ENCODE results near the gene RNF133.

Gene RNF133

DNA sequence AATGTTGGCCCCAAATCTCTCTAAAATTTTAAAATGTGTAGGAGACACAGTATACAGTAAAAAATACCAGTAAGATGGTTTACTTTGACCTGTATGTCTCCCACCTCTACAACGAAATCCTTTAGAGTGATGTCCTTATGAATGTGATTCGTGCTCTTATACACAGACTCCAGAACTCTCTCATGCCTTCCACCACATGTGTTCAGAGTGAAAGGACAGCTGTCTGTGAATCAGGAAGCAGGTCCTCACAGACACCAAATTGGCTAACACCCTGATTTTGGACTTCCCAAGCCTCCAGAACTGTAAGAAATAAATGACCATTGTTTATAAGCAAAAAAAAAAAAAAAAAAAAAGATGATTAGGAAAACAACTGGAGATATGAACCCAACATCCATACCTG lies 35.2 kb downstream of the RNF133 start:
- H3K9me3 ChIP-seq (ENCODE audit: insufficient read depth, low read depth, low read length): no peaks in the 10 kb centered on the region
- no peaks in the 10 kb centered on the region for H3K27me3 ChIP-seq (ENCODE audit: insufficient read depth, low read length)
- DNase-seq: no peak
- no peak overlapping the region for H3K23ac ChIP-seq (ENCODE audit: low read length)
- no peak overlapping the region for H2BK12ac ChIP-seq (ENCODE audit: low read length)
- no peak overlapping the region for H3K4me3 ChIP-seq (ENCODE audit: low read depth, low read length)
- no peak overlapping the region for H4K12ac ChIP-seq (ENCODE audit: low read depth, low read length)
- no peaks in the 10 kb centered on the region for H3K4me1 ChIP-seq (ENCODE audit: control insufficient read depth in 1 of 2, insufficient read depth in 2 of 2, low read length in 2 of 2)
- H2AK5ac ChIP-seq (ENCODE audit: low read length): no peak overlapping the region
- H2BK120ac ChIP-seq (ENCODE audit: insufficient read depth, low read length, poor library complexity): no peak overlapping the region
- H2BK5ac ChIP-seq (ENCODE audit: low read depth, low read length, poor library complexity): no peak overlapping the region
- H3K27ac ChIP-seq (ENCODE audit: low read depth, low read length): no peak overlapping the region
- H3K4me2 ChIP-seq (ENCODE audit: low read length): no peak overlapping the region
- H3K36me3 ChIP-seq (ENCODE audit: control insufficient read depth in 1 of 2, insufficient read depth in 2 of 2, low read length in 2 of 2): no peaks in the 10 kb centered on the region
- H3K14ac ChIP-seq (ENCODE audit: low read length): no peak overlapping the region
- no peak overlapping the region for H4K8ac ChIP-seq (ENCODE audit: low read depth, low read length)
- H3K79me2 ChIP-seq (ENCODE audit: control insufficient read depth, insufficient read depth, low read length, poor library complexity): no peaks in the 10 kb centered on the region
- no CpG with 5 or more reads among the region's 2 CpGs for WGBS (ENCODE audit: extremely low coverage, insufficient coverage, insufficient read length)
- no peak overlapping the region for H3K4ac ChIP-seq (ENCODE audit: low read depth, low read length)
- H4K91ac ChIP-seq (ENCODE audit: low read depth, low read length): no peak overlapping the region
- H3K9ac ChIP-seq (ENCODE audit: low read length): no peak overlapping the region
- H3K79me1 ChIP-seq (ENCODE audit: low read length): no peaks in the 10 kb centered on the region
- no peak overlapping the region for H2AFZ ChIP-seq (ENCODE audit: insufficient read depth, low read length, poor library complexity)
- H3K18ac ChIP-seq (ENCODE audit: low read length): no peak overlapping the region

DNA sequence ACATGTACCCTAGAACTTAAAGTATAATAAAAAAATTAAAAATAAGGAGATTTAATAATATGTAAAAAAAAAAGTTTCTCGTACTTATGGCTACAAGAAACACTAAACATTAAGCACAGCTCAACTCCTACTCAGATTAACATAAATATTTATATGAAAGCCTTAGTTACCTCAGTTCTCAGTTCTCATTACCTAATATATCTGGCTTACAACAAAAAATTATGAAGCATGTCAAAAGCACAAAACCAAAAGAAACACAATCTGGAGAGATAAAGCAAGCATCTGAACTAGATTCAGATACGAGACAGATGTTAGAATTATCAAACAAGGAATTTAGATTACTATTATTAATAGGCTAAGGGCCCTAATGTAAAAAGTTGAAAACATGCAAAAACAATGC lies 40.1 kb downstream of the RNF133 start:
- Histone ChIP-seq H3K18ac (ENCODE audit: low read length) (no peak overlapping the region), H3K9ac (ENCODE audit: low read length) (no peak overlapping the region), H3K79me2 (ENCODE audit: control insufficient read depth, insufficient read depth, low read length, poor library complexity) (no peaks in the 10 kb centered on the region), H3K4ac (ENCODE audit: low read depth, low read length) (no peak overlapping the region), H2AFZ (ENCODE audit: insufficient read depth, low read length, poor library complexity) (no peak overlapping the region), H3K4me1 (ENCODE audit: control insufficient read depth in 1 of 2, insufficient read depth in 2 of 2, low read length in 2 of 2) (no peaks in the 10 kb centered on the region), H3K27me3 (ENCODE audit: insufficient read depth, low read length) (no peaks in the 10 kb centered on the region), H2AK5ac (ENCODE audit: low read length) (no peak overlapping the region), H2BK120ac (ENCODE audit: insufficient read depth, low read length, poor library complexity) (no peak overlapping the region), H4K91ac (ENCODE audit: low read depth, low read length) (no peak overlapping the region), H3K14ac (ENCODE audit: low read length) (no peak overlapping the region), H3K4me2 (ENCODE audit: low read length) (no peak overlapping the region), H3K9me3 (ENCODE audit: insufficient read depth, low read depth, low read length) (no peaks in the 10 kb centered on the region), H4K8ac (ENCODE audit: low read depth, low read length) (no peak overlapping the region), H3K4me3 (ENCODE audit: low read depth, low read length) (no peak overlapping the region), H3K36me3 (ENCODE audit: control insufficient read depth in 1 of 2, insufficient read depth in 2 of 2, low read length in 2 of 2) (no peaks in the 10 kb centered on the region), H3K27ac (ENCODE audit: low read depth, low read length) (no peak overlapping the region), H2BK12ac (ENCODE audit: low read length) (no peak overlapping the region), H2BK5ac (ENCODE audit: low read depth, low read length, poor library complexity) (no peak overlapping the region), H3K23ac (ENCODE audit: low read length) (no peak overlapping the region), H3K79me1 (ENCODE audit: low read length) (no peaks in the 10 kb centered on the region), H4K12ac (ENCODE audit: low read depth, low read length) (no peak overlapping the region)
- no peak for DNase-seq
- no CpG with 5 or more reads among the region's 2 CpGs for WGBS (ENCODE audit: extremely low coverage, insufficient coverage, insufficient read length)

DNA sequence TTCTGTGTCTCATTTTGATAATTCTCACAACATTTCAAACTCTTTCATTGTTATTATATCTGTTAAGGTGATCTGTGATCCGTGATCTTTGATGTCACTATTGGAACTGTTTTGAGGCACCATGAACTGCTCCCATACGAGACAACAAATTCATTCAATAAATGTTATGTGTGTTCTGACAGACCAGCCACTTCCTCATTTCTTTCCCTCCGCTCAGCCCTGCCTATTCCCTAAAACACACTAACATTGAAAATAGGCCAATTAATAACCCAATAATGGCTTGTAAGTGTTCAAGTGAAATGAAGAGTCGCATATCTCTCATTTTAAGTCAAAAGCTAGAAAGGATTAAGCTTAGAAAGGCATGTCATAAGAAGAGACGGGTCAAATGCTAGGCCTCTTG lies 45.2 kb downstream of the RNF133 start:
- no peaks in the 10 kb centered on the region for H3K27me3 ChIP-seq (ENCODE audit: insufficient read depth, low read length)
- H3K4ac ChIP-seq (ENCODE audit: low read depth, low read length): no peak overlapping the region
- no peak for DNase-seq
- H4K8ac ChIP-seq (ENCODE audit: low read depth, low read length): no peak overlapping the region
- no peaks in the 10 kb centered on the region for H3K4me1 ChIP-seq (ENCODE audit: control insufficient read depth in 1 of 2, insufficient read depth in 2 of 2, low read length in 2 of 2)
- H4K12ac ChIP-seq (ENCODE audit: low read depth, low read length): no peak overlapping the region
- H3K18ac ChIP-seq (ENCODE audit: low read length): no peak overlapping the region
- H4K91ac ChIP-seq (ENCODE audit: low read depth, low read length): no peak overlapping the region
- no peaks in the 10 kb centered on the region for H3K79me1 ChIP-seq (ENCODE audit: low read length)
- H3K14ac ChIP-seq (ENCODE audit: low read length): no peak overlapping the region
- H2AFZ ChIP-seq (ENCODE audit: insufficient read depth, low read length, poor library complexity): no peak overlapping the region
- H2AK5ac ChIP-seq (ENCODE audit: low read length): no peak overlapping the region
- no peak overlapping the region for H3K4me2 ChIP-seq (ENCODE audit: low read length)
- no peak overlapping the region for H3K4me3 ChIP-seq (ENCODE audit: low read depth, low read length)
- no peak overlapping the region for H3K9ac ChIP-seq (ENCODE audit: low read length)
- no peak overlapping the region for H3K23ac ChIP-seq (ENCODE audit: low read length)
- WGBS (ENCODE audit: extremely low coverage, insufficient coverage, insufficient read length): no CpG with 5 or more reads among the region's 5 CpGs
- H3K36me3 ChIP-seq (ENCODE audit: control insufficient read depth in 1 of 2, insufficient read depth in 2 of 2, low read length in 2 of 2): no peaks in the 10 kb centered on the region
- no peak overlapping the region for H3K27ac ChIP-seq (ENCODE audit: low read depth, low read length)
- H2BK12ac ChIP-seq (ENCODE audit: low read length): no peak overlapping the region
- no peaks in the 10 kb centered on the region for H3K79me2 ChIP-seq (ENCODE audit: control insufficient read depth, insufficient read depth, low read length, poor library complexity)
- no peaks in the 10 kb centered on the region for H3K9me3 ChIP-seq (ENCODE audit: insufficient read depth, low read depth, low read length)
- no peak overlapping the region for H2BK120ac ChIP-seq (ENCODE audit: insufficient read depth, low read length, poor library complexity)
- H2BK5ac ChIP-seq (ENCODE audit: low read depth, low read length, poor library complexity): no peak overlapping the region

DNA sequence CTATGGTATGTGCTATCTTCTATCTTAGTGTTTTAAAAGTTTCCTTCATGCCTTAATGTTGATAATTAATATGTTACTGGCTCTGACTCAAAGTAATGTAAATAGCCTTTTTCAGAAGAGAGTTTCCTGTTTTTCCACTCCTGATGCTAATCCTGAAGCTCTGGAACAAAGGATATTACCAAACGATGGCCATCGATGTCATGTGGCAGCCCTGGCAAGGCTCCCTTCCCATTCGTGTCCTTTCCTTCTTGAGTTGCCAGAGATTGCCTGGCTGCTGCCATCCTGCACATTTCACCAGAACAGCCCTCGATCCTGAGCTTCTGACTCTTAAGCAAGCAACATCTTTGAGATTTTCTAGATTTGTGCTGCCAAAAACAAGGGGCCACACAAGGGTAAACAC lies 46.0 kb downstream of the RNF133 start:
- no peak overlapping the region for H3K27ac ChIP-seq (ENCODE audit: low read depth, low read length)
- no peaks in the 10 kb centered on the region for H3K27me3 ChIP-seq (ENCODE audit: insufficient read depth, low read length)
- H3K4me1 ChIP-seq (ENCODE audit: control insufficient read depth in 1 of 2, insufficient read depth in 2 of 2, low read length in 2 of 2): no peaks in the 10 kb centered on the region
- no CpG with 5 or more reads among the region's 4 CpGs for WGBS (ENCODE audit: extremely low coverage, insufficient coverage, insufficient read length)
- H2BK5ac ChIP-seq (ENCODE audit: low read depth, low read length, poor library complexity): no peak overlapping the region
- H3K79me2 ChIP-seq (ENCODE audit: control insufficient read depth, insufficient read depth, low read length, poor library complexity): no peaks in the 10 kb centered on the region
- H3K36me3 ChIP-seq (ENCODE audit: control insufficient read depth in 1 of 2, insufficient read depth in 2 of 2, low read length in 2 of 2): no peaks in the 10 kb centered on the region
- H3K4me2 ChIP-seq (ENCODE audit: low read length): no peak overlapping the region
- no peak overlapping the region for H4K8ac ChIP-seq (ENCODE audit: low read depth, low read length)
- no peak overlapping the region for H4K91ac ChIP-seq (ENCODE audit: low read depth, low read length)
- no peaks in the 10 kb centered on the region for H3K9me3 ChIP-seq (ENCODE audit: insufficient read depth, low read depth, low read length)
- H3K4me3 ChIP-seq (ENCODE audit: low read depth, low read length): no peak overlapping the region
- H4K12ac ChIP-seq (ENCODE audit: low read depth, low read length): no peak overlapping the region
- no peak overlapping the region for H2AK5ac ChIP-seq (ENCODE audit: low read length)
- H2BK12ac ChIP-seq (ENCODE audit: low read length): no peak overlapping the region
- H3K23ac ChIP-seq (ENCODE audit: low read length): no peak overlapping the region
- no peaks in the 10 kb centered on the region for H3K79me1 ChIP-seq (ENCODE audit: low read length)
- no peak overlapping the region for H3K4ac ChIP-seq (ENCODE audit: low read depth, low read length)
- no peak overlapping the region for H3K9ac ChIP-seq (ENCODE audit: low read length)
- H3K18ac ChIP-seq (ENCODE audit: low read length): no peak overlapping the region
- H2BK120ac ChIP-seq (ENCODE audit: insufficient read depth, low read length, poor library complexity): no peak overlapping the region
- H3K14ac ChIP-seq (ENCODE audit: low read length): no peak overlapping the region
- no peak overlapping the region for H2AFZ ChIP-seq (ENCODE audit: insufficient read depth, low read length, poor library complexity)
- DNase-seq: no peak

Data from trophoblast cell (in vitro differentiated cells and primary cell).